NB4 (cell line): ENCODE results near the gene ASCL2.

Source experiments
- CTCF ChIP-seq: IDR thresholded peaks from one replicate; pipeline ENCODE4 v1.5.1; 2012; ENCODE audit warnings: low read depth, low read length
- MAX ChIP-seq: IDR thresholded peaks from 2 replicates; pipeline ENCODE4 v1.6.1; 2011; ENCODE audit warnings: low read depth, low read length

- TF ChIP-seq MAX, result no peak
- TF ChIP-seq CTCF, result peak; percentile 6
Measured at GRCh38 chr11:2312232-2313042, 42.0 kb upstream of the ASCL2 start.
